ENCODE measurements around the gene VTCN1.

Gene VTCN1

DNA sequence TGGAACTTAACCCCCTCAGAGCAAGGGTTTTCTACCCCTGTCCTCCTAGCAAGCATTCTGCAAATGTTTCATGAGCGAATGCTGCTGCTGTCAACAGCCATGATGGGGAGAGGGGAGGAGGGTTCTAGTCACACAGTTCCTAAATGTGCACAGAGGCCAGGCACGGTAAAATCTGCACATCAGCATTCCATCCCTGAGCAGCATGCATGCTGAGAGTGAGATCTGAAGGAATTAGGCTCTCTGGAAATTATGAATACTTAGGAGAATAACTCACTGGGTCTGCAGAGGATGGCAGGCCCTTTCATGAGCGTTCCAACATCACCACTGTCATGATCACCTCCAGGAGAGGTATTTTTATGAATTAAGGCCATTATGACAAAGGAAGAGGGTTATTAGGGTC, 2.1 kb downstream of the VTCN1 start:
- no peak for DNase-seq

- no peak for DNase-seq
Measured at GRCh38 chr1:117205368-117205767, 5.4 kb downstream of the VTCN1 start.

GRCh38 chr1:117201808-117202207, 8.9 kb downstream of the VTCN1 start:
- DNase-seq = no peak

GRCh38 chr1:117198097-117198496, 12.6 kb downstream of the VTCN1 start:
- DNase-seq = no peak

- no peak for DNase-seq
Measured at GRCh38 chr1:117189726-117190125, 21.0 kb downstream of the VTCN1 start.

DNA sequence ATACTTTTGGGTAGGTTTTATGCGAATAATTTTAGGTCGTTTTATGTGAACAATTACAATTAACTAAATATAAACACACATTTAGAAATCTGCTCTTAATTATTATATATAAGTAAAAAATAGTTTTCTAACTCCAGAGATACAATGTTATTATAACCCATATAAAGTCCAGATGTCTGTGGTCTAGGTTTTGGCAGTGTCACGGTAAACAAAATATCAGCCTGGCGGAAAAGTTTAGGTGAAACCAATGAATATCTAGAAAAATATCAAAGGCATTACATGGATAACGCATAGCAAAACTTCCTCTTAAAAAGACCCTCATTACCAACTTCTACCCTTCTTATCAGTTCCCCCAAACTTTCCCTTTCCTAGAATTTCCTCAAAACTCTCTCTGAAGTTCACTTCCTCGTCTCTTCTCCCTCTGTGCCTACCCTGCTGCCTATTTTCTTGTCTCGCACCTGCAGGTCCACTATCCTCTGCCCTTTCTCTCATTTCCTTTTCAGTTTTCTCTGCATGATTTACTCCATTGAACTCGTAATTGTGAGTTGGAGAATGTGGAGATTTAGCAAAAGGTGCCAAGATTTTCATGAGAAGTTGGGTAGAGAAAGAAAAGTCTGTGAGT, 21.8 kb downstream of the VTCN1 start:
- no peak for DNase-seq

DNA sequence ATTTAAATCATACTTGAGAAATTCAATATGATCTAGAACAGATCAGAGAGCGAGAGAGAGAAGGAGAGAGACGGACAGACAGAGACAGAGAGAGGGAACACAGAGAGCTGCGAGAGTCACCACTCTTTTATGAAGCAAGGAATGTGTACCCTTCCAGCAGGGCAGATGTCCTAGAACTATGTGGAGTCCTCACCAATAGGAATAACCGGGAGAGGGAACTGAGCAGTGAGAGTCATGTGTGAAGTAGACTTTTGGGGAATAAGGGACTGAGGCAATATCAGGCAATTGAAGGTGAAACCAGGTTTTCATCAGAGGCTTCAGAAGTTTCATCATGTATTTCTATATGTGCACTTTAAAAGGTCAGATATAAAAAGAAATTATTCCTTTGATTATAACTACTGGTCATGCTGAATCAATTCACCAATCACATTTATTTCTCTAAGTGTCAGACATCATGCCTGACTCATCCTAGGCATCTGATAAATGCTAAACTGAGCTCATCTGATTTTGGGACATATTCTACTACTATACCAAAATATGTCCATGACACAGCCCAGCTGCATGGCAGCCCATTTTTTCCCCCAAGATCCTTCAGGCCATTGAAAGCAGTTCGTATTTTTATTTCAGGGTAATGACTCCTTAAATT, 22.4 kb downstream of the VTCN1 start:
- no peak for DNase-seq

DNA sequence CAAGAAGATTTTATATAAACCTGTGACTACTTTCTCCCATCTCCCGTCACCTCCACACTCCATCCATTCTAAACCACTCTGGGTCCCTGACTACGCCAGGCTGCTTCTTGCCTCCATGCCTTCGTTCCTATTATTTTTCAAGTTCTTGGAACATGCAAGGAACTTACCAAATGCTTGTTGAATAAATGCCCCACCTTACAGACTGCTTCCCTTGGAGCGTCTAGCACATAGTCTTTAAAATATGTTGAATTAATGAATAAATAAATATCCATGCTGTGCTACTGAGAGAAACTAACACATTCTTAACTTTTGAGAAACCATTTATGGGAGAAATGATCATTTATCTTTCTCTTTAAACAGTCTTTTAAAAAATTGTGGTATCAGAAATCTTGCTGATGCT, 27.6 kb downstream of the VTCN1 start:
- no peak for DNase-seq

GRCh38 chr1:117182319-117182718, 28.4 kb downstream of the VTCN1 start:
- DNase-seq = no peak

DNA sequence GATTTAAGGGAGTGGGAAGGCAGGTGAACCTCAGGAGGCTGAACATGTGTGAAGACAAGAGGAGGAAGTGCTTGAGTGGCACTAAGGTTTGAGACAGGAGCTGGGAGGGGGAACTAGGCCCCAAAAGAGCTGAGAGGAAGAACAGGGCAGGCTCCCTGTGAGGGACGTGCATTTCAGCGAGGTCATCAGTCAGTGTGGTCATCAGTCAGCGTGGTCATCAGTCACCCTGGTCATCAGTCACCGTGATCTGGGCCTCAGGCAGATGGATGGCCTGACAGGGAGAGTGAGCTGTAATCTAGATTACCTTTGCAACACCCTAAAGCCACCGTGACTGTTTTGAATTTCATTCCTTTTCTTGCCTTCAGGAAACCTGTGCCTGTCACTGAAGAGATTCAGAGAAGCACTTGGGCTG, 29.1 kb downstream of the VTCN1 start:
- no peak for DNase-seq

- no peak for DNase-seq
Measured at GRCh38 chr1:117180147-117180967, 30.4 kb downstream of the VTCN1 start.

GRCh38 chr1:117179471-117179870, 31.3 kb downstream of the VTCN1 start:
- DNase-seq = no peak

DNA sequence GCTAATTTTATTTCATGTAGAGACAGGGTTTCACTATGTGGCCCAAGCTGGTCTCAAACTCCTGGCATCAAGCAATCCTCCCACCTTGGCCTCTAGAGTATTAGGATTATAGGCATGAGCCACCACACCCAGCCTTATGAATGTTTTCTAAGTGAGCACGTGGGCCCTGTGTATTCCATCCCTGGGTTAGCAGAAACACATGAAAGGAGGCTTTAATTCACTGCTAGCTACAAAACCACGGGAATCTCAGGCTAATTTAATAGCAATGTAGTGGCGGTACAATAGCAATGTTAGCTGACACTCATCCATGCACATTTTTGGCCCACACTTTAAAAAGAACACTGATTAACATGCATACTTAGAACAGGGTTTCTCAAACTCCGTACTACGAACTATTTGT, 32.0 kb downstream of the VTCN1 start:
- no peak for DNase-seq

- no peak for DNase-seq
Measured at GRCh38 chr1:117177376-117177775, 33.4 kb downstream of the VTCN1 start.

DNA sequence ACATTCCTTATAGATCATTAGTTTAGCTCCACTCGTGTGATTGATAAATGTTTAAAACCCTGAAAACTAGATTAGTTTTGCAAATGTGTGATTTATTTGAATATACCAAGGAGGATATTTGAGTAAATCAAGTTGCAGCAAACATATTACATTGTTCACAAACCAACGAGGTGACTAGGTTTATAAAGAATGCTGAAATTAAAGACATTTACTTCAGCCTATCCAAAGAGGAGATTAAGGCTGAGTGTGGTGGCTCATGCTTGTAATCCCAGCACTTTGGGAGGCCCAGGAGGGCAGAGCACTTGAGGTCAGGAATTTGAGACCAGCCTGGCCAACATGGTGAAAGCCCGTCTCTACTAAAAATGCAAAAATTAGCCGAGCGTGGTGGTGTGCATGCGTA, 34.1 kb downstream of the VTCN1 start:
- DNase-seq = no peak

DNA sequence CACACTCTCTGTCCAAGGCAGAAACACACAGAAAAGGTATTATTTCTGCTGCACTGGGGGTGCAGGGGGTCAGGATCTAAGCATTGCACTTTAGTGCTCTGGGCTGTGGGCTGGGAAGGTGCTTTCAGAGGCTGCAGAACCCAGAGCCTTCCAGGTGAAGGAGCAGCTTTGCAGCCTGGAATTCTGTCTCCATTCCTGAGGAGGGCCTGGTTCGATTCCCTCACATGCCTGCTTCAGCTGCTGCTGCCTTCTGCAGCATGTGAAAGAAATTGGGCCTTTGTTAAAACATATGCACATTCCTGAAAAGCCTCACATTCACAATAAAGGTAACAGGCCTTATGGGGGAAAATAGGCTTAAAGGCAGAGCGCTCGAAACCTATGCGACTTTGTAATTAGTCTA, 35.9 kb downstream of the VTCN1 start:
- DNase-seq = no peak

DNA sequence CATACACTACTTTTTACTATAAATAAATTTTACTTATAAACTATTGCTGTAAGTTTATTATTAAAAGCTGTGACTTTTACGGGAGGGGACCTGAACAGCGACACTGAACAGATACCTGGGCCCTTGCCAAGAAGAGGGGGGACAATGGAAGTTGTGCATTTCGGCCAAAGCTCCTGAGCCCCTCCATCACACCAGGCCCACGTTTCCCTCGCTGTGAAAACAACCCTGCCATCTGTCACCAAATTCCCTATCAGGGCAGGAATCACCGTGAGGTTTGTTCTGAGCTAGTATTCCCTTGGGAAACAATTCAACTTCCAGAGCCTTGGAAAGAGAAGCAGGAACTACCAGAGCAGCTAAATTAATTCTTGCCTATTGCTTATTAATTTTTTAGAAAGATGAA, 37.0 kb downstream of the VTCN1 start:
- DNase-seq = no peak

GRCh38 chr1:117173006-117173405, 37.7 kb downstream of the VTCN1 start:
- no peak for DNase-seq

DNA sequence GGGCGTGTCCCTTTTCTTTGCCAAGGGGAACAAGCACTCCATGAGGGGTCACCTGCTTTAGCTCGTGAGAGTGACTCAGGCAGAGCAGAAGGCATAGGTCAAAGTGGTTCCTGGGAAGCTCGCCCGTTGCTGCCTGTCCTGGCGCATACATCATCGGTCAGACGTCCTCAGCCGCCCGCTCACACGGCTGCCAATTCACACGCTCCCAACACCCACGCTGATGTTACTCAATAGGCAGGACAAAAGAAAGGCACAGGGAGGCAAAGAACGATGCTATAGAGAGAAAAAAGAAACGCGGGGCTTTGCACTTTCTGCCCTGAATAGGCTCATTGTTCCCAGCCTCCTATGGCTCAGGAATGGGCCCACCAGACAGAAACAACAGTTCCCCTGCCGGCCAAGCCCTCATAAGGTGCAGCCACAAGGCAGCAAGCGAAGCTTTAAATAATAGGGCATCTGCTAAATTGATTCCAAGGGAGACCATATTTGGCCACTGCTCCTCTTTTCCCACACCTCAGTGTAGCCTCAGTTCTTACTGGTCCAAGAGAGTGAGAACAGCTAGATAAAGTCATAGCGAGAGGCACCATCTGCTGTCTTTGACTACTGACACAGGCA, 38.7 kb downstream of the VTCN1 start:
- DNase-seq = no peak

DNA sequence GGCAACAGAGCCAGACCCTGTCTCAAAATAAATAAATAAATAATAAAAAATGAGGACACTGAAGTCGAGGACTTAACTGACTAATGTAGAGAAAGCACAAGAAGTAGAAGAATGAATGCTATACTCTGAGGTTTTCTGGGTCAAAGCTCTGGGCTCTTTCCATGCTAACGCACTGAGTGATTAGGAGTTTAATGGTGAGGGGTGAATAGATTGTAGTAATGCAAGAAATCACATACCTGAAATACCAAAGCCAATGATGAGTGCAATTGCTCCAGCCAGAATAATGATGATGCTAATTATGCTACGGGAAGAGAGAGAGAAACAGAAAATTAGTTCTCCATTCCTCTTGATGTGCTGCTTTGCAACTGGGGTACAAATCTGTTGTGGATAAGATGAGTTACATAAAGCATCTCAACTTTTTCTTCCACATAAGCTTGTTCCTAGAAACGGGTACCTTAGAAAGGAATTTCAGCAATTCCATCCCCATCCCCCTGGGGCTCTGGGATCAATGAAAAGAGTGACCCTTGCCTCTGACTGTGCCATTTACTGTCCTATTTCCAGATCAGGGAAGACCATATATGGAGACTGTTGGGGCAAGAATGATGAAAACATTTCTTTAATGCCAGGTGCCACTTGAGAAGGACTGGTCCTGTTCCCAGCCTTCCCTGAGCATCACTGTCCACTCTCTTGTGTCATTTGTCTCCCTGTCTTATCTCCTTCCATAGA, 40.7 kb downstream of the VTCN1 start:
- no peak for DNase-seq

- no peak for DNase-seq
Measured at GRCh38 chr1:117167402-117167801, 43.3 kb downstream of the VTCN1 start.

GRCh38 chr1:117166076-117166475, 44.7 kb downstream of the VTCN1 start:
- DNase-seq = no peak

DNA sequence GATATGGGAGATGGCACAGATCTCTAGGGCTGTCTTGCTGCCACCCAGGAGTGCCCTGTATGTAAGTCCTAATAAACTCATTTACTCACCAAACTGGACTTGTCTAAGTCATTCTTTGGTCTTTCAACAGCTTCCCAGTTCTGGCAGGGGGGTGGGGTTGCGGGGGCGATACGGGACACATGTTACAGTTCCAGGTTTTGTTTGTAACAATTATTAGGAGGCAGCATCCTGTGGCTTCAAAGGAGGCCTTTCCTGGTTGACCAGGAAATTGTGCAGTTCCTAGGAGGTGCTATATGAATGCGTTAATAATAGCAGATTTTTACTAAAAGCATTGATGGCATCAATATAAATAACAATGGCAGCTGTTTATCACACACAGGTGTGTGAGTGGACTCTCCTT, 46.5 kb downstream of the VTCN1 start:
- DNase-seq = no peak

All from activated gamma-delta T cell treated with Interleukin-2 at 50 U/mL for 16 hours (primary cell).